GM12878 (cell line): ENCODE data around the gene FAM229A. TPM values are rescaled to one million over a fixed set of nuclear protein-coding genes. Genes with fewer than 3 reads are reported as not detected.

Experiments used
- ATF3 ChIP-seq: IDR thresholded peaks from 2 replicates; pipeline ENCODE4 v1.6.1; 2011; ENCODE audit warnings: low read depth, mild to moderate bottlenecking, low read length, moderate library complexity, borderline replicate concordance; ENCODE audit errors: extremely low read depth
- CTCF ChIP-seq, 3 experiments: IDR thresholded peaks in 2 of 3; conservative IDR thresholded peaks in 1 of 3; 2 replicates each; pipeline ENCODE4 v1.5.1; 2011; ENCODE audit warnings: low read depth in 3 of 3, low read length in 3 of 3, mild to moderate bottlenecking in 3 of 3, control low read depth in 2 of 3, moderate library complexity in 2 of 3, inconsistent platforms in 1 of 3, mixed read lengths in 1 of 3; ENCODE audit not compliant: control insufficient read depth in 2 of 3, insufficient read depth in 1 of 3; ENCODE audit errors: extremely low read depth in 1 of 3
- IKZF1 ChIP-seq: fragments of 450-650 bp; conservative IDR thresholded peaks from 2 replicates; pipeline ENCODE4 v1.6.1; 2017; ENCODE audit warnings: antibody characterized with exemption, mild to moderate bottlenecking
- MXI1 ChIP-seq: fragments of 150-350 bp; IDR thresholded peaks from 2 replicates; pipeline ENCODE4 v1.6.1; 2011; ENCODE audit warnings: low read depth, mild to moderate bottlenecking, inconsistent platforms, low read length, improper control_type of control experiment
- NKRF ChIP-seq: fragments of 450-650 bp; conservative IDR thresholded peaks from 2 replicates; pipeline ENCODE4 v1.6.1; 2017; ENCODE audit warnings: mild to moderate bottlenecking, moderate library complexity
- NRF1 ChIP-seq: conservative IDR thresholded peaks from 2 replicates; pipeline ENCODE4 v1.6.1; 2011; ENCODE audit warnings: mild to moderate bottlenecking, low read depth, low read length, improper control_type of control experiment
- POU2F2 ChIP-seq: IDR thresholded peaks from 3 replicates; pipeline ENCODE4 v1.6.1; 2011; ENCODE audit warnings: low read depth, mild to moderate bottlenecking, low read length, borderline replicate concordance
- SMC3 ChIP-seq: IDR thresholded peaks from 2 replicates; pipeline ENCODE4 v1.6.1; 2011; ENCODE audit warnings: low read length, improper control_type of control experiment, borderline replicate concordance
- ZNF384 ChIP-seq: IDR thresholded peaks from 2 replicates; pipeline ENCODE4 v1.6.1; 2012; ENCODE audit warnings: low read depth, mild to moderate bottlenecking, low read length, improper control_type of control experiment, borderline replicate concordance
- ZNF687 ChIP-seq: fragments of 450-650 bp; IDR thresholded peaks from 2 replicates; pipeline ENCODE4 v1.6.1; 2017; ENCODE audit warnings: mild to moderate bottlenecking, moderate library complexity
- polyA plus RNA-seq, 11 experiments: library from polyadenylated mRNA; depleted of rRNA in 4 of 11; unstranded in 6 of 11; stranded (reverse) in 5 of 11; fragments of >200 nt; fragmentation: Nextera tagmentation in 4 of 11; fragmentation: Illumina TruSeq in 1 of 11; extraction: Ambion mirVana in 4 of 11; extraction: Trizol in 1 of 11; gene quantifications; 1 replicate in 1 of 11; 2 replicates in 10 of 11; pipeline versions ENCODE4 v1.2.1 to v1.2.3, GENCODE V29; 2011 to 2016; ENCODE audit warnings: inconsistent platforms in 2 of 11, missing spikeins in 2 of 11, low read depth in 1 of 11
- total RNA-seq, 4 experiments: library from RNA; depleted of rRNA in 3 of 4; stranded (reverse); fragments of >200 nt in 3 of 4; fragmentation: Illumina TruSeq in 1 of 4; extraction: Trizol in 1 of 4; gene quantifications; 2 replicates each; pipeline versions ENCODE4 v1.2.1 to v1.2.3, GENCODE V29; 2013 to 2021

FAM229A gene
- total and polyA plus RNA-seq, 10 of the 15 experiments (the other 5 are each of a cell fraction or from before 2014, with no cell fraction given): 0.02 to 5.3 (median 1.4) TPM; not detected in 1

- TF ChIP-seq ZNF687: peak; percentile 85
- TF ChIP-seq ATF3: no peak
- TF ChIP-seq CTCF (IDR thresholded peaks at IDR 0.05 in 2 of 3, conservative IDR thresholded peaks at IDR 0.05 in 1 of 3; ENCODE audit: control insufficient read depth in 2 of 3, extremely low read depth in 1 of 3, insufficient read depth in 1 of 3, low read depth in 3 of 3, low read length in 3 of 3): no peak
- TF ChIP-seq ZNF384: no peak
- peak; percentile 27; the same call in 1 of the 2 replicates for TF ChIP-seq NRF1
- TF ChIP-seq MXI1: peak; percentile 50; the same call in 1 of the 2 replicates
- TF ChIP-seq POU2F2: peak; percentile 91
- no peak for TF ChIP-seq IKZF1
- 0 out of 2 replicates have a peak, but pooled peaks have one; percentile 1 for TF ChIP-seq SMC3
- peak; percentile 59; the same call in 1 of the 2 replicates for TF ChIP-seq NKRF
- TF ChIP-seq, all 136 proteins: peak for 26
Observed at GRCh38 chr1:32335790-32336590, 26.3 kb downstream of the FAM229A start, which contains the start of gene MARCKSL1 (continued).
